Panc1 (cell line): ENCODE measurements around the gene ATP5PB. TPM values are rescaled to one million over a fixed set of nuclear protein-coding genes. Genes with fewer than 3 reads are reported as not detected.
A peak's percentile ranks its signal among the peaks of the same experiment; 100 is the strongest.

Experiments used
- ATAC-seq: fragments of 200-7000 bp; cut with Tn5 transposase; 2 replicates; pipeline ENCODE4 v1.9.1; 2020; ENCODE audit warnings: mild to moderate bottlenecking, moderate library complexity
- BruUV-seq: library from RNA; stranded (reverse); fragments of 400-500 nt; replicated peaks from 2 replicates; lab custom pipeline; 2021; lab: Mats Ljungman, UMichigan
- CTCF ChIA-PET: fragments of 300-600 bp; sonication (Branson Sonifier 250); formaldehyde crosslinking; loops from one replicate; lab custom pipeline; 2022; ENCODE audit warnings: antibody characterized with exemption; lab: Charles Lee
- POLR2A ChIA-PET: fragments of 300-600 bp; sonication (Branson Sonifier 250); formaldehyde crosslinking; loops from one replicate; lab custom pipeline; 2022; ENCODE audit warnings: antibody characterized with exemption; lab: Charles Lee
- DNase-seq: peaks from one replicate; pipeline ENCODE4 v3.0.0-alpha.2; 2010; ENCODE audit warnings: low read depth, low spot score
- H3K27ac ChIP-seq: 2 replicates; pipeline ENCODE4 v1.5.1; 2011; ENCODE audit warnings: mild to moderate bottlenecking, low read length, inconsistent platforms
- H3K27me3 ChIP-seq: fragments of 200-500 bp; sonication (Bioruptor generic); 2 replicates; pipeline ENCODE4 v1.6.0; 2014; ENCODE audit warnings: low read length, inconsistent platforms; ENCODE audit not compliant: control insufficient read depth, insufficient read depth
- H3K36me3 ChIP-seq: fragments of 200-500 bp; sonication (Bioruptor generic); 2 replicates; pipeline ENCODE4 v1.5.1; 2014; ENCODE audit warnings: inconsistent platforms, mild to moderate bottlenecking, low read length, moderate library complexity; ENCODE audit not compliant: control insufficient read depth, insufficient read depth
- H3K4me1 ChIP-seq: 2 replicates; pipeline ENCODE4 v1.5.1; 2011; ENCODE audit warnings: inconsistent platforms, mild to moderate bottlenecking, low read length, moderate library complexity; ENCODE audit not compliant: control insufficient read depth, insufficient read depth
- H3K4me3 ChIP-seq, 2 experiments: 2 replicates each; pipeline ENCODE4 v1.5.1; 2011 to 2012; ENCODE audit warnings: low read depth in 2 of 2, low read length in 2 of 2, mild to moderate bottlenecking in 2 of 2, inconsistent platforms in 1 of 2, moderate library complexity in 1 of 2
- H3K9me3 ChIP-seq: fragments of 200-500 bp; sonication (Bioruptor generic); 2 replicates; pipeline ENCODE4 v1.5.1; 2014; ENCODE audit warnings: low read depth, mild to moderate bottlenecking, inconsistent platforms, low read length, moderate library complexity; ENCODE audit not compliant: control insufficient read depth, insufficient read depth
- CTCF ChIP-seq: fragments of 450-650 bp; IDR thresholded peaks from 2 replicates; pipeline ENCODE4 v1.5.1; 2017; ENCODE audit warnings: mild to moderate bottlenecking
- POLR2AphosphoS5 ChIP-seq: IDR thresholded peaks from 2 replicates; pipeline ENCODE4 v1.6.1; 2012; ENCODE audit warnings: mild to moderate bottlenecking, low read depth, low read length, moderate library complexity
- REST ChIP-seq, 2 experiments: IDR thresholded peaks; 2 replicates each; pipeline ENCODE4 v1.6.1; 2011 to 2012; ENCODE audit warnings: low read depth in 2 of 2, control low read depth in 1 of 2, low read length in 1 of 2, mild to moderate bottlenecking in 1 of 2, moderate library complexity in 1 of 2; ENCODE audit not compliant: insufficient read depth in 1 of 2
- SIN3A ChIP-seq: IDR thresholded peaks from 2 replicates; pipeline ENCODE4 v1.6.1; 2012; ENCODE audit warnings: low read depth, mild to moderate bottlenecking, low read length, moderate library complexity, borderline replicate concordance; ENCODE audit not compliant: insufficient read depth
- TCF7L2 ChIP-seq: IDR thresholded peaks from 2 replicates; pipeline ENCODE4 v1.6.1; 2011; ENCODE audit warnings: mild to moderate bottlenecking, low read depth, low read length, inconsistent platforms
- in situ Hi-C: cut with HindIII; loops from 2 replicates; pipeline ENCODE4 v1.10.0; 2016; ENCODE audit warnings: low sequenced_read_pairs, low pct_unique_long_range_greater_than_20kb
- intact Hi-C: fragments of 100-400 bp; cut with micrococcal nuclease; formaldehyde crosslinking; loops from one replicate; pipeline ENCODE4 v1.10.0; 2022; ENCODE audit not compliant: unreplicated experiment
- total RNA-seq: library from RNA; stranded (reverse); gene quantifications from one replicate; pipeline ENCODE4 v1.2.1, GENCODE V29; 2021; ENCODE audit not compliant: unreplicated experiment

Gene ATP5PB
- total RNA-seq, 1 experiment from 2014 or later: 178 TPM

DNA sequence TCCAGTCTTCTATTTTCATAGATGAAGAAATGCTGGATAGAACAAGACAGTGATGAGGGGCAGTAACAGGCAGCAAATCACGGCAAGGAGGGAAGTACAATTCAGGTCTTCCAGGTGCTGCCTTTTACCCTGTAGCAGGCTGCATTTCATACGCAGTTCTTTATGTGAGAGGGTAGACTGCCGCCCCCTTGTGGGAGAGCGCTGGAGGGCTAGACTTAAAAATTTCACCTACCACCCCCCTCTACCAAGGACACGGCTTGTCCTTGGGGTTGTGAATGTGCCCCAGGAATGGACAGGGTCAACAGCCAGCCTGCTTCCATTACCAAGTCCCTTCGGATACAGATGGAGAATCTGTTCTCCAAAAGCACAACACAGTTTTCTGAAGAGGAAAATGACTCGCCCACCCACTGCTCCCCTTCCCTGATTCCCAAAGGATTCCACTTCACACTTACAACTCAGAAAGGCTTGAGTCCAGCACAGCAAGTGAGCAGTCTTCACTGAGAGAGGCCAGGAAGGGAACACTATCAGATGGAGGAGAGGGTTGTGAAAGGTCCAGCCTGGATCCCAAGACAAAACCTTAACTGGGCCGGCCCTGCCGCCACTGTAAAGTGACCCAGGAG, 7.6 kb upstream of the ATP5PB start:
- DNase-seq: no peak
- ChIA-PET POLR2A (no interaction called here), CTCF (no interaction called here)
- in situ Hi-C loops: no loop called here
- Histone ChIP-seq H3K9me3 (no peaks in the 10 kb centered on the region), H3K27ac (no peak overlapping the region), H3K27me3 (no peaks in the 10 kb centered on the region), H3K4me3 (no peak overlapping the region), H3K4me1 (no peaks in the 10 kb centered on the region), H3K36me3 (peaks cover 30% of the 10 kb centered on the region)
- TF ChIP-seq CTCF (peak; percentile 67), TCF7L2 (no peak)
- BruUV-seq: no TSS peak
- ATAC-seq: peak; percentile 69; the same call in 1 of the 2 replicates
- intact Hi-C loops: no loop called here

GRCh38 chr1:111442457-111442856, 6.8 kb upstream of the ATP5PB start:
- DNase-seq (no peak), ATAC-seq (no peak)
- Histone ChIP-seq H3K27me3 (no peaks in the 10 kb centered on the region), H3K4me1 (peaks cover 7% of the 10 kb centered on the region), H3K4me3 (no peak overlapping the region), H3K9me3 (no peaks in the 10 kb centered on the region), H3K36me3 (peaks cover 30% of the 10 kb centered on the region), H3K27ac (no peak overlapping the region)
- in situ Hi-C loops: no loop called here
- ChIA-PET POLR2A (no interaction called here), CTCF (interaction anchor here (0.5 kb wide), 1 partner anchor 10 kb away, joined by 5 read pairs; no protein-coding TSS in a partner anchor)
- no TSS peak for BruUV-seq
- TF ChIP-seq SIN3A: no peak
- TF ChIP-seq TCF7L2: no peak
- TF ChIP-seq REST (IDR thresholded peaks at IDR 0.05; ENCODE audit: insufficient read depth in 1 of 2, low read depth in 2 of 2, low read length in 1 of 2): no peak
- TF ChIP-seq CTCF: no peak
- TF ChIP-seq POLR2AphosphoS5: no peak
- intact Hi-C loops: no loop called here
